Tibial nerve (tissue), 4 donors: Measurements from ENCODE around the gene SGMS2. TPM values are rescaled to one million over a fixed set of nuclear protein-coding genes. Genes with fewer than 3 reads are reported as not detected.
A peak's percentile ranks its signal among the peaks of the same experiment; 100 is the strongest.

Experiments used
- DNase-seq, 2 donors: peaks; one replicate each; pipeline ENCODE4 v3.0.0-alpha.2; 2019; ENCODE audit warnings: low spot score in 2 of 2
- H3K27ac ChIP-seq, 4 donors: fragments of 200-600 bp; sonication (generic) in 3 of 4; one replicate each; pipeline ENCODE4 v1.5.1; 2017 to 2019; ENCODE audit warnings: mild to moderate bottlenecking in 1 of 4
- H3K27me3 ChIP-seq, 2 donors: fragments of 200-600 bp; sonication (generic) in 1 of 2; one replicate each; pipeline versions ENCODE4 v1.5.1 to v1.6.0; 2017 to 2019
- H3K36me3 ChIP-seq, 3 donors: fragments of 200-600 bp; sonication (generic); one replicate each; pipeline ENCODE4 v1.5.1; 2018 to 2019
- H3K4me1 ChIP-seq, 4 donors: fragments of 200-600 bp; sonication (generic) in 3 of 4; one replicate each; pipeline ENCODE4 v1.5.1; 2017 to 2019
- H3K4me3 ChIP-seq, 4 donors: fragments of 200-600 bp; sonication (generic) in 3 of 4; one replicate each; pipeline ENCODE4 v1.5.1; 2017 to 2019; ENCODE audit warnings: mild to moderate bottlenecking in 1 of 4, moderate library complexity in 1 of 4
- H3K9me3 ChIP-seq, 4 donors: fragments of 200-600 bp; sonication (generic) in 3 of 4; one replicate each; pipeline ENCODE4 v1.5.1; 2017 to 2019
- EP300 ChIP-seq, 2 donors: sonication (generic); formaldehyde crosslinking; IDR thresholded peaks; one replicate each; pipeline ENCODE4 v1.6.1; 2017; ENCODE audit warnings: antibody characterized with exemption in 2 of 2, mild to moderate bottlenecking in 1 of 2
- POLR2A ChIP-seq, 2 donors: fragments of 450-650 bp; IDR thresholded peaks; one replicate each; pipeline ENCODE4 v1.6.1; 2017; ENCODE audit warnings: antibody characterized with exemption in 2 of 2, mild to moderate bottlenecking in 2 of 2, moderate library complexity in 2 of 2
- WGBS, 2 donors: methylation state at CpG; one replicate each; pipeline ENCODE4 v1.1.5; 2018; 5-methylcytosine and 5-hydroxymethylcytosine counted together
- total RNA-seq, 4 donors: library from RNA; depleted of rRNA; stranded (reverse); fragments of >200 nt; gene quantifications; one replicate each; pipeline ENCODE4 v1.1.0, GENCODE V29; 2016
- TF ChIP-seq, protein P1 (sequence below), 5 experiments: fragments of 200-600 bp in 3 of 5; fragments of 450-650 bp in 2 of 5; sonication (generic) in 3 of 5; IDR thresholded peaks; one replicate each; pipeline ENCODE4 v1.5.1; 2016 to 2019; ENCODE audit warnings: antibody characterized with exemption in 5 of 5, mild to moderate bottlenecking in 3 of 5, moderate library complexity in 2 of 5

The SGMS2 gene
- total RNA-seq, 4 donors from 2014 or later = 76.6 to 179 (median 127) TPM

DNA sequence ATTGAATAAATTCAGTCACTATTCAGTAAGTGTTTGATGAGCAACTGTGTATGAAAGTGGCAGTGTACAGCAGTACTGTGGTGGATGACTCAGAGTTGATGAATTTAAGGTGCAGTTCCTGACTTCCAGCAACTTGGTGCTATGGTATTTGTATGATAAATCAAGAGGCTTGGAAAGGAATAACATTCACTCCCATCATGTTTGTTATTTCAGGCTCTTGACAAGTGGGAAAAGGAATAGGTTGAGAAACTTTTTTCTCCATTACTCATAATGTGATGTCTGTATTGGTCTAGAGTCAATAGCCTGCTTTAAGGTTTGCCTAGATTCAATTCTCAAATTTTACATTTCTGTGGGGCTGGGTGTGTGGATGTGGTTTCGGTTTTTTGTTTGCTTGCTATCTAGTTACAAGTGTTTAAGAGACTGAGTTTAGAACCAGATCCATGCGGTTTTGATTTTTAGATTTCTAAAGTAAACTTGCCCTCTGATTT, 71.5 kb downstream of the SGMS2 start:
- no peak overlapping the region for H3K4me3 ChIP-seq

DNA sequence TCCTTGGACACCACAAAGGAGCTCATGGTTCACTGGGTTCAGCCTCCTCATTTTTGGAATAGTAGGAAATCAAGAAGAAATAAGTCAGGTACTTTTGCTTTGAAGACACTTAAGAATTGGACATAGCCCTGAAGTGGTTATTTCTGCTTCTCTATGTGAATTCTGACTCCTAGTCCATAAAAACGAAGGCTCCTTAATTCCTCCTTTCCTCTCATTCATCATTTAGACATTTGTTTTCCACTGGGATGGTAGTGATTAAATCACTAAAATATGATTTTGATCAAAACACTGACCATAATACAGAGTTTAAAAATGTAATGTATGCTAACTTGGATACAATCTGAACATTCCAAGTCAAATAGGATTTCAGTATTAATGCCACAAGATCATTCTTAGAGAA, 71.9 kb downstream of the SGMS2 start:
- H3K9me3 ChIP-seq = no peaks in the 10 kb centered on the region
- H3K36me3 ChIP-seq = peaks cover 0 to 13% (median 0%) of the 10 kb centered on the region in 3 donors
- peaks cover 0 to 21% (median 3%) of the 10 kb centered on the region in 4 donors for H3K4me1 ChIP-seq
- TF ChIP-seq POLR2A (IDR thresholded peaks at IDR 0.05) = no peak
- TF ChIP-seq, protein P1, sequence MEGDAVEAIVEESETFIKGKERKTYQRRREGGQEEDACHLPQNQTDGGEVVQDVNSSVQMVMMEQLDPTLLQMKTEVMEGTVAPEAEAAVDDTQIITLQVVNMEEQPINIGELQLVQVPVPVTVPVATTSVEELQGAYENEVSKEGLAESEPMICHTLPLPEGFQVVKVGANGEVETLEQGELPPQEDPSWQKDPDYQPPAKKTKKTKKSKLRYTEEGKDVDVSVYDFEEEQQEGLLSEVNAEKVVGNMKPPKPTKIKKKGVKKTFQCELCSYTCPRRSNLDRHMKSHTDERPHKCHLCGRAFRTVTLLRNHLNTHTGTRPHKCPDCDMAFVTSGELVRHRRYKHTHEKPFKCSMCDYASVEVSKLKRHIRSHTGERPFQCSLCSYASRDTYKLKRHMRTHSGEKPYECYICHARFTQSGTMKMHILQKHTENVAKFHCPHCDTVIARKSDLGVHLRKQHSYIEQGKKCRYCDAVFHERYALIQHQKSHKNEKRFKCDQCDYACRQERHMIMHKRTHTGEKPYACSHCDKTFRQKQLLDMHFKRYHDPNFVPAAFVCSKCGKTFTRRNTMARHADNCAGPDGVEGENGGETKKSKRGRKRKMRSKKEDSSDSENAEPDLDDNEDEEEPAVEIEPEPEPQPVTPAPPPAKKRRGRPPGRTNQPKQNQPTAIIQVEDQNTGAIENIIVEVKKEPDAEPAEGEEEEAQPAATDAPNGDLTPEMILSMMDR (IDR thresholded peaks at IDR 0.05) = no peak
- no peak for TF ChIP-seq EP300 (IDR thresholded peaks at IDR 0.05)
- H3K4me3 ChIP-seq = no peak overlapping the region
- peak overlapping the region in 2 of 4 donors; percentile 55 to 81 for H3K27ac ChIP-seq
- no peaks in the 10 kb centered on the region for H3K27me3 ChIP-seq
- DNase-seq = no peak
- WGBS, 2 donors = 22 to 36% methylated on average over 1 of the region's 1 CpG

More for the DNA sequence above, 71.5 kb downstream of the SGMS2 start:
- no peaks in the 10 kb centered on the region for H3K9me3 ChIP-seq
- H3K36me3 ChIP-seq = peaks cover 0 to 10% (median 0%) of the 10 kb centered on the region in 3 donors
- no peak for DNase-seq
- 73 to 77% methylated on average over 2 of the region's 2 CpGs for WGBS, 2 donors
- H3K27ac ChIP-seq = peak overlapping the region in 2 of 4 donors; percentile 55 to 81
- no peaks in the 10 kb centered on the region for H3K27me3 ChIP-seq
- TF ChIP-seq, protein P1 (IDR thresholded peaks at IDR 0.05) = no peak
- TF ChIP-seq POLR2A (IDR thresholded peaks at IDR 0.05) (no peak), EP300 (IDR thresholded peaks at IDR 0.05) (no peak)
- H3K4me1 ChIP-seq = peaks cover 0 to 21% (median 3%) of the 10 kb centered on the region in 4 donors

DNA sequence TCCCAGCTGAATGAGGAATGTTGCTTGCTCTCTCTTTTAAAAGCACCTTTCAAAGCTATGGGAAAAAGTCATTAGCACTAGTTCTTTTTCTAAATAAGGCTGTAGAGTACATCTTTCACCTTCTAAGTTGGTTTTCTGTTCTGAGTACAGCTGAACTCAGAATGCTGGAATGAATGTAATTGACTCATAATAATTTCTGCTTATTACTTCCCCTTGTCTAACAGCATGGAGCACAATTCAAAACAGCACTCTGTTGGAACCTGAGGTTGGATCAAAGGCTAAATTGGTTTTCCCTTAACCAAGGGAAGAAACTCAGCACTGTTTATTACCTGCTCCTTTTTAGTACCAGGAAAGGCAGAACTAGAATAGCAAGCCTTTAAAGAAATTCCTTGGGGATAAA, 73.1 kb downstream of the SGMS2 start:
- Histone ChIP-seq H3K36me3 (peaks cover 0 to 13% (median 0%) of the 10 kb centered on the region in 3 donors), H3K27me3 (no peaks in the 10 kb centered on the region), H3K4me1 (peaks cover 0 to 21% (median 3%) of the 10 kb centered on the region in 4 donors), H3K4me3 (no peak overlapping the region), H3K27ac (no peak overlapping the region), H3K9me3 (no peaks in the 10 kb centered on the region)
- TF ChIP-seq, protein P1 (IDR thresholded peaks at IDR 0.05) = no peak
- TF ChIP-seq EP300 (IDR thresholded peaks at IDR 0.05) (no peak), POLR2A (IDR thresholded peaks at IDR 0.05) (no peak)
- DNase-seq = no peak

DNA sequence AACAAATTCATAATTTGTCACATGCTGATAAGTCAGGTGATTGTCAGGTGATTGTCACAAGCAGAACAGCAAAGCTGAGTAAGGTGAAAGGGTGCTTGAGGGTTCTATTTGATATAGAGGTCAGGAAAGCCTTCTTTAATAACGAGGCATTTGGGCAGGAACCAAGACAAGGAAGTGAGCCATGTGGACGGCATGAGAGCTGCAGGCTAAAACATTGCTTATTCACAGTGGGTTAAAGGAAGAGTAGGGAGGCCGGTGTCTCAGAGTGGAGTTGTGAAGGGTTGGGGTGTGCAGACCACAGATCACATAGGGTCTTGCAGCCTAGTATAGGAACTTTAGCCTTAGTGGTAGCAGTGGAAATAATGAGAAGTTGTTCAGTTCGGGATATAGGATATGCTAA, 75.3 kb downstream of the SGMS2 start:
- 82% methylated on average over 4 of the region's 4 CpGs for WGBS, 2 donors
- H3K9me3 ChIP-seq = no peaks in the 10 kb centered on the region
- peaks cover 0 to 33% (median 0%) of the 10 kb centered on the region in 3 donors for H3K36me3 ChIP-seq
- no peak overlapping the region for H3K4me3 ChIP-seq
- H3K4me1 ChIP-seq = peaks cover 0 to 19% (median 3%) of the 10 kb centered on the region in 4 donors
- H3K27ac ChIP-seq = no peak overlapping the region
- no peak for TF ChIP-seq EP300 (IDR thresholded peaks at IDR 0.05)
- no peak for TF ChIP-seq POLR2A (IDR thresholded peaks at IDR 0.05)
- TF ChIP-seq, protein P1 (IDR thresholded peaks at IDR 0.05) = no peak
- no peaks in the 10 kb centered on the region for H3K27me3 ChIP-seq
- DNase-seq = no peak

DNA sequence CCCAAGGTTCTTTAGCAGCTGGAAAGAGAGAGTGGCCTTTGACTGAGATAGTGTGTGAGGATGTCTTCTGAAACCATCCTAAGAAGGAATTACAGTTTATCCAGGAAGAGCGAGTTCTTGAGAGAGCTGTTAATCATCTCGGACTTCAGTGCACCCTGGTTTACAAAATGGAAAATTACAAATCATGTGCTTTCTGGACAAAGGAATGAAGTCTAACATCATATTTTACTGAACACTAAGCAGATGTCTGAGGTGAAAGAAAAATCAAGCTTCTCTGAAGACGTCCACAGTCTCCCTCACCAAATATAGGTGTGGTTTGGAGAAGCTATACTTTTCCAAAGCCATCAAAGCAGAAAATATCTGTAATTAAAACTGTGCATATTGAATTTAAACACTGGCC, 75.8 kb downstream of the SGMS2 start:
- no peaks in the 10 kb centered on the region for H3K9me3 ChIP-seq
- no peaks in the 10 kb centered on the region for H3K27me3 ChIP-seq
- no peak for TF ChIP-seq EP300 (IDR thresholded peaks at IDR 0.05)
- TF ChIP-seq POLR2A (IDR thresholded peaks at IDR 0.05) = no peak
- TF ChIP-seq, protein P1 (IDR thresholded peaks at IDR 0.05) = no peak
- H3K4me1 ChIP-seq = peaks cover 0 to 17% (median 3%) of the 10 kb centered on the region in 4 donors
- H3K27ac ChIP-seq = no peak overlapping the region
- H3K4me3 ChIP-seq = no peak overlapping the region
- 76 to 89% methylated on average over 3 of the region's 3 CpGs for WGBS, 2 donors
- no peak for DNase-seq
- H3K36me3 ChIP-seq = peaks cover 0 to 37% (median 0%) of the 10 kb centered on the region in 3 donors
